GM23338 (cell line): ENCODE results near the gene MMP17. TPM values are rescaled to one million over a fixed set of nuclear protein-coding genes. Genes with fewer than 3 reads are reported as not detected.

Source experiments
- ATAC-seq: fragments of 200-7000 bp; cut with Tn5 transposase; 3 replicates; pipeline ENCODE4 v1.9.1; 2020
- DNase-seq: peaks from one replicate; pipeline ENCODE4 v3.0.0-alpha.2; 2015; ENCODE audit warnings: low spot score
- H2AFZ ChIP-seq: fragments of 200-600 bp; sonication (generic); 2 replicates; pipeline ENCODE4 v1.8.0; 2016; ENCODE audit warnings: antibody characterized with exemption, mild to moderate bottlenecking, moderate library complexity
- H3F3A ChIP-seq: fragments of 200-600 bp; sonication (generic); replicated peaks from 2 replicates; pipeline ENCODE4 v1.8.0; 2017; ENCODE audit warnings: antibody characterized with exemption, mixed run types, low read depth
- H3K27ac ChIP-seq: fragments of 200-600 bp; sonication (generic); 2 replicates; pipeline ENCODE4 v1.6.1; 2016; ENCODE audit warnings: low read depth
- H3K27me3 ChIP-seq: fragments of 200-600 bp; sonication (generic); 2 replicates; pipeline ENCODE4 v1.8.0; 2016; ENCODE audit warnings: mild to moderate bottlenecking, mixed run types, moderate library complexity; ENCODE audit not compliant: insufficient read depth
- H3K36me3 ChIP-seq: fragments of 200-600 bp; sonication (generic); 2 replicates; pipeline ENCODE4 v1.8.0; 2016; ENCODE audit warnings: mild to moderate bottlenecking; ENCODE audit not compliant: insufficient read depth
- H3K4me1 ChIP-seq: fragments of 200-600 bp; sonication (generic); 2 replicates; pipeline ENCODE4 v1.8.0; 2016; ENCODE audit warnings: mild to moderate bottlenecking, moderate library complexity; ENCODE audit not compliant: insufficient read depth
- H3K4me2 ChIP-seq: fragments of 200-600 bp; sonication (generic); 2 replicates; pipeline ENCODE4 v1.7.1; 2017; ENCODE audit warnings: mixed run types
- H3K4me3 ChIP-seq: fragments of 200-600 bp; sonication (generic); 2 replicates; pipeline ENCODE4 v1.6.1; 2016; ENCODE audit warnings: mixed run types
- H3K79me2 ChIP-seq: fragments of 200-600 bp; sonication (generic); replicated peaks from 2 replicates; pipeline ENCODE4 v1.8.0; 2017; ENCODE audit warnings: mild to moderate bottlenecking; ENCODE audit not compliant: insufficient read depth
- H3K9me2 ChIP-seq: fragments of 200-600 bp; sonication (generic); 2 replicates; pipeline ENCODE4 v1.8.0; 2017; ENCODE audit not compliant: insufficient read depth
- H4K20me1 ChIP-seq: fragments of 200-600 bp; sonication (generic); replicated peaks from 2 replicates; pipeline ENCODE4 v1.8.0; 2017; ENCODE audit warnings: mild to moderate bottlenecking; ENCODE audit not compliant: insufficient read depth
- H3K27ac Mint-ChIP-seq: 2 replicates; pipeline ENCODE4 v1.8.0; 2020; ENCODE audit warnings: inconsistent platforms, mild to moderate bottlenecking, moderate library complexity, mixed read lengths
- H3K27me3 Mint-ChIP-seq: 3 replicates; pipeline ENCODE4 v1.8.0; 2022; ENCODE audit warnings: low read depth, mild to moderate bottlenecking, moderate library complexity, mixed read lengths, inconsistent platforms; ENCODE audit not compliant: insufficient read depth, poor library complexity
- H3K36me3 Mint-ChIP-seq: 3 replicates; pipeline ENCODE4 v1.8.0; 2021; ENCODE audit warnings: low read depth, mild to moderate bottlenecking, inconsistent platforms, moderate library complexity, mixed read lengths
- H3K4me1 Mint-ChIP-seq: 3 replicates; pipeline ENCODE4 v1.8.0; 2020; ENCODE audit warnings: mild to moderate bottlenecking, inconsistent platforms, mixed read lengths
- H3K4me3 Mint-ChIP-seq: 3 replicates; pipeline ENCODE4 v1.8.0; 2021; ENCODE audit warnings: moderate library complexity, mild to moderate bottlenecking, inconsistent platforms, mixed read lengths
- H3K9me3 Mint-ChIP-seq: 3 replicates; pipeline ENCODE4 v1.8.0; 2020; ENCODE audit warnings: moderate library complexity, mild to moderate bottlenecking, inconsistent platforms, mixed read lengths
- CREB1 ChIP-seq: fragments of 250-450 bp; sonication (Bioruptor Pico); IDR thresholded peaks from 2 replicates; pipeline ENCODE4 v1.5.0; 2020; ENCODE audit warnings: low read depth, mild to moderate bottlenecking, moderate library complexity
- CTCF ChIP-seq, 2 experiments: fragments of 200-600 bp in 1 of 2; sonication (generic) in 1 of 2; conservative IDR thresholded peaks; 2 replicates each; pipeline versions ENCODE4 v1.5.1 to v1.6.1; 2016 to 2017; ENCODE audit warnings: antibody characterized with exemption in 2 of 2, low read depth in 2 of 2, mild to moderate bottlenecking in 2 of 2, moderate library complexity in 1 of 2
- ETS1 ChIP-seq: IDR thresholded peaks from 2 replicates; pipeline ENCODE4 v1.6.1; 2016; ENCODE audit warnings: antibody characterized with exemption
- EZH2 ChIP-seq: fragments of 200-600 bp; sonication (generic); IDR thresholded peaks from one replicate; pipeline ENCODE4 v1.8.0; 2017; ENCODE audit warnings: antibody characterized with exemption, mild to moderate bottlenecking, low read depth; ENCODE audit not compliant: unreplicated experiment
- EZH2phosphoT487 ChIP-seq: fragments of 200-600 bp; sonication (generic); IDR thresholded peaks from one replicate; pipeline ENCODE4 v1.8.1; 2018; ENCODE audit warnings: antibody characterized with exemption; ENCODE audit not compliant: unreplicated experiment
- JUNB ChIP-seq: IDR thresholded peaks from one replicate; pipeline ENCODE4 v1.6.1; 2016; ENCODE audit warnings: antibody characterized with exemption; ENCODE audit not compliant: unreplicated experiment
- NANOG ChIP-seq: IDR thresholded peaks from 2 replicates; pipeline ENCODE4 v1.6.1; 2016; ENCODE audit warnings: antibody characterized with exemption, borderline replicate concordance
- POLR2AphosphoS5 ChIP-seq: IDR thresholded peaks from 2 replicates; pipeline ENCODE4 v1.6.1; 2016; ENCODE audit warnings: antibody characterized with exemption, low read depth
- REST ChIP-seq: IDR thresholded peaks from one replicate; pipeline ENCODE4 v1.6.1; 2018; ENCODE audit warnings: antibody characterized with exemption; ENCODE audit not compliant: unreplicated experiment
- STAT1 ChIP-seq: IDR thresholded peaks from one replicate; pipeline ENCODE4 v1.6.1; 2016; ENCODE audit warnings: antibody characterized with exemption; ENCODE audit not compliant: unreplicated experiment
- ZNF114 ChIP-seq: fragments of 250-450 bp; sonication (Bioruptor Pico); IDR thresholded peaks from 2 replicates; pipeline ENCODE4 v1.5.0; 2020; ENCODE audit warnings: mild to moderate bottlenecking, moderate library complexity
- ZNF331 ChIP-seq: fragments of 250-450 bp; sonication (Bioruptor Pico); IDR thresholded peaks from 2 replicates; pipeline ENCODE4 v1.5.0; 2020; ENCODE audit warnings: low read depth, mild to moderate bottlenecking, moderate library complexity
- ZNF462 ChIP-seq: fragments of 250-450 bp; sonication (Bioruptor Pico); IDR thresholded peaks from 2 replicates; pipeline ENCODE4 v1.5.0; 2020; ENCODE audit warnings: mild to moderate bottlenecking, moderate library complexity
- polyA plus RNA-seq: library from polyadenylated mRNA; unstranded; fragments of >200 nt; fragmentation: Nextera tagmentation; extraction: Ambion mirVana; gene quantifications from 2 replicates; pipeline ENCODE4 v1.2.1, GENCODE V29; 2016
- total RNA-seq: library from RNA; depleted of rRNA; stranded (reverse); fragments of >200 nt; shearing (Covaris generic); gene quantifications from 2 replicates; pipeline ENCODE4 v1.2.3, GENCODE V29; 2014

MMP17 gene
- total and polyA plus RNA-seq, 2 experiments from 2014 or later = 10.4 to 48.5 TPM

GRCh38 chr12:131816495-131816894 lies 11.7 kb upstream of the MMP17 start:
- no peaks in the 10 kb centered on the region for H3F3A ChIP-seq
- H3K27ac ChIP-seq = no peak overlapping the region
- H3K9me2 ChIP-seq = no peaks in the 10 kb centered on the region
- no peaks in the 10 kb centered on the region for H3K4me1 ChIP-seq
- DNase-seq (no peak), ATAC-seq (no peak)
- H3K4me1 Mint-ChIP-seq = peaks cover 9% of the 10 kb centered on the region
- TF ChIP-seq NANOG (no peak), REST (no peak), EZH2phosphoT487 (no peak), STAT1 (no peak), JUNB (no peak), CREB1 (CRISPR knock-in tag) (no peak), ZNF462 (CRISPR knock-in tag) (no peak), ZNF114 (no peak), ZNF331 (CRISPR knock-in tag) (no peak), EZH2 (no peak), CTCF (conservative IDR thresholded peaks at IDR 0.05; ENCODE audit: low read depth in 2 of 2) (no peak), ETS1 (no peak), POLR2AphosphoS5 (no peak)
- peaks cover 20% of the 10 kb centered on the region for H3K9me3 Mint-ChIP-seq
- H3K36me3 ChIP-seq = no peaks in the 10 kb centered on the region
- H3K4me3 ChIP-seq = no peak overlapping the region
- H3K79me2 ChIP-seq = no peaks in the 10 kb centered on the region
- H3K27me3 Mint-ChIP-seq = peaks cover 4% of the 10 kb centered on the region
- no peaks in the 10 kb centered on the region for H3K27me3 ChIP-seq
- no peak overlapping the region for H3K27ac Mint-ChIP-seq
- H3K4me3 Mint-ChIP-seq = no peak overlapping the region
- no peak overlapping the region for H2AFZ ChIP-seq
- no peak overlapping the region for H3K4me2 ChIP-seq
- H4K20me1 ChIP-seq = no peaks in the 10 kb centered on the region
- H3K36me3 Mint-ChIP-seq = peaks cover 12% of the 10 kb centered on the region
